HG02884 (cell line): ENCODE measurements around the gene FNDC10.
"Not testable (repeated sequence)": the region's sequence is repeated elsewhere in the genome, so short reads cannot be mapped to it uniquely, and the experiment has no call there.

Experiments
- ATAC-seq: cut with Tn5 transposase; IDR thresholded peaks from one replicate; pipeline ENCODE4 v1.9.1; 2021; ENCODE audit warnings: mild to moderate bottlenecking, moderate library complexity; ENCODE audit not compliant: unreplicated experiment

FNDC10 gene

GRCh38 chr1:1599030-1599934 is 653 bp downstream of the FNDC10 start:
- no peak for ATAC-seq

GRCh38 chr1:1598720-1599029 is 1.3 kb downstream of the FNDC10 start:
- ATAC-seq = no peak

- no peak for ATAC-seq
Measured at GRCh38 chr1:1598051-1598719, 1.8 kb downstream of the FNDC10 start.

- no peak for ATAC-seq
Measured at GRCh38 chr1:1597275-1597930, 2.5 kb downstream of the FNDC10 start.

- no peak for ATAC-seq
Measured at GRCh38 chr1:1596493-1597274, 3.3 kb downstream of the FNDC10 start.

GRCh38 chr1:1595341-1595740 is 4.6 kb downstream of the FNDC10 start:
- ATAC-seq = not testable (repeated sequence)

- no peak for ATAC-seq
Measured at GRCh38 chr1:1594602-1595260, 5.2 kb downstream of the FNDC10 start.

- ATAC-seq = no peak
Measured at GRCh38 chr1:1593834-1594601, 5.9 kb downstream of the FNDC10 start.

- no peak for ATAC-seq
Measured at GRCh38 chr1:1591452-1591851, 8.5 kb downstream of the FNDC10 start.

GRCh38 chr1:1583347-1584010 is 16.5 kb downstream of the FNDC10 start:
- ATAC-seq = no peak

- no peak for ATAC-seq
Measured at GRCh38 chr1:1582585-1583346, 17.2 kb downstream of the FNDC10 start.

- no peak for ATAC-seq
Measured at GRCh38 chr1:1578371-1578940, 21.5 kb downstream of the FNDC10 start.

- ATAC-seq = no peak
Measured at GRCh38 chr1:1577367-1578011, 22.4 kb downstream of the FNDC10 start.

- ATAC-seq = peak; percentile 74
Measured at GRCh38 chr1:1574721-1575537, 25.0 kb downstream of the FNDC10 start, which contains the start of gene SSU72. SSU72 (minus strand) TSS chr1:1574863; CDS start chr1:1574557, 306 bp downstream.

GRCh38 chr1:1573843-1574720 is 25.9 kb downstream of the FNDC10 start:
- peak; percentile 53 for ATAC-seq

GRCh38 chr1:1569341-1569740 is 30.6 kb downstream of the FNDC10 start:
- ATAC-seq = no peak
